22Rv1 (cell line): ENCODE data around the gene ZCCHC18.
"Not testable (repeated sequence)": the region's sequence is repeated elsewhere in the genome, so short reads cannot be mapped to it uniquely, and the experiment has no call there.

ENCODE experiments used
- CTCF ChIP-seq: fragments of 450-650 bp; IDR thresholded peaks from 2 replicates; pipeline ENCODE4 v1.5.1; 2017; ENCODE audit warnings: mild to moderate bottlenecking
- ZFX ChIP-seq: fragments of 450-650 bp; IDR thresholded peaks from 2 replicates; pipeline ENCODE4 v1.6.1; 2017; ENCODE audit warnings: antibody characterized with exemption, borderline replicate concordance

- not testable (repeated sequence) for TF ChIP-seq CTCF, ZFX
These were observed 1.7 kb upstream of the ZCCHC18 start for GRCh38 chrX:104110491-104111240.
